ENCODE measurements around the gene FAM43B. TPM values are rescaled to one million over a fixed set of nuclear protein-coding genes. Genes with fewer than 3 reads are reported as not detected.
A peak's percentile ranks its signal among the peaks of the same experiment; 100 is the strongest.

FAM43B gene
- total RNA-seq, 6 donors from 2014 or later = 0.23 to 1.2 (median 0.30) TPM; not detected in 3

DNA sequence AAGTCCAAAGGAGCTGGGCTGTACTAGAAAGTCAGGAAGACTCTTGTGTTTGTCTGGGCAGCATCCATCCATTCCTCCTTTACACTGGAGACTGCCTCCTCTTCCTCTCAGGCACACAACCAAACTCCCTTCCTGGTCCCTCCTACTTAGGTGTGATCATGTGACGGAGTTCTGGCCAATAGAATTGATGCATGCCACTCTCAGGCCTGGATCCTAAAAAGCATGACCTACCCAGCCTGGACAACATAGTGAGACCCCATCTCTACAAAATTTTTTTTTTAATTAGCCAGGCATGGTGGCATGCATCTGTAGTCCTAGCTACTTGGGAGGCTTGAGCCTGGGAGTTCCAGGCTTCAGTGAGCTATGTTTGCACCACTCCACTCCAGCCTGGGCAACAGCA lies 8.6 kb downstream of the FAM43B start:
- H3K27me3 ChIP-seq = peaks cover 0 to 2% (median 0%) of the 10 kb centered on the region in 4 donors
- H3K4me1 ChIP-seq = no peaks in the 10 kb centered on the region
- H3K36me3 ChIP-seq = no peaks in the 10 kb centered on the region
- H3K4me3 ChIP-seq = no peak overlapping the region
- TF ChIP-seq EP300 (IDR thresholded peaks at IDR 0.05) (no peak), POLR2AphosphoS5 (IDR thresholded peaks at IDR 0.05) (no peak)
- H3K9me3 ChIP-seq = no peaks in the 10 kb centered on the region
- DNase-seq (no peak), ATAC-seq (ENCODE audit: low FRiP score in 2 of 2) (no peak)
- 17 to 67% methylated on average over 1 of the region's 1 CpG for WGBS, 2 donors
- no peak overlapping the region for H3K27ac ChIP-seq

GRCh38 chr1:20565234-20565633 lies 12.9 kb downstream of the FAM43B start:
- Histone ChIP-seq H3K36me3 (no peaks in the 10 kb centered on the region), H3K4me3 (no peak overlapping the region), H3K4me1 (no peaks in the 10 kb centered on the region), H3K27me3 (no peaks in the 10 kb centered on the region), H3K9me3 (no peaks in the 10 kb centered on the region), H3K27ac (no peak overlapping the region)
- ATAC-seq (ENCODE audit: low FRiP score in 2 of 2) (no peak), DNase-seq (no peak)
- TF ChIP-seq POLR2AphosphoS5 (IDR thresholded peaks at IDR 0.05) = no peak
- TF ChIP-seq EP300 (IDR thresholded peaks at IDR 0.05) = no peak
- TF ChIP-seq, protein P1, sequence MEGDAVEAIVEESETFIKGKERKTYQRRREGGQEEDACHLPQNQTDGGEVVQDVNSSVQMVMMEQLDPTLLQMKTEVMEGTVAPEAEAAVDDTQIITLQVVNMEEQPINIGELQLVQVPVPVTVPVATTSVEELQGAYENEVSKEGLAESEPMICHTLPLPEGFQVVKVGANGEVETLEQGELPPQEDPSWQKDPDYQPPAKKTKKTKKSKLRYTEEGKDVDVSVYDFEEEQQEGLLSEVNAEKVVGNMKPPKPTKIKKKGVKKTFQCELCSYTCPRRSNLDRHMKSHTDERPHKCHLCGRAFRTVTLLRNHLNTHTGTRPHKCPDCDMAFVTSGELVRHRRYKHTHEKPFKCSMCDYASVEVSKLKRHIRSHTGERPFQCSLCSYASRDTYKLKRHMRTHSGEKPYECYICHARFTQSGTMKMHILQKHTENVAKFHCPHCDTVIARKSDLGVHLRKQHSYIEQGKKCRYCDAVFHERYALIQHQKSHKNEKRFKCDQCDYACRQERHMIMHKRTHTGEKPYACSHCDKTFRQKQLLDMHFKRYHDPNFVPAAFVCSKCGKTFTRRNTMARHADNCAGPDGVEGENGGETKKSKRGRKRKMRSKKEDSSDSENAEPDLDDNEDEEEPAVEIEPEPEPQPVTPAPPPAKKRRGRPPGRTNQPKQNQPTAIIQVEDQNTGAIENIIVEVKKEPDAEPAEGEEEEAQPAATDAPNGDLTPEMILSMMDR (IDR thresholded peaks at IDR 0.05) = no peak
- WGBS, 2 donors = 62 to 64% methylated on average over 4 of the region's 4 CpGs

DNA sequence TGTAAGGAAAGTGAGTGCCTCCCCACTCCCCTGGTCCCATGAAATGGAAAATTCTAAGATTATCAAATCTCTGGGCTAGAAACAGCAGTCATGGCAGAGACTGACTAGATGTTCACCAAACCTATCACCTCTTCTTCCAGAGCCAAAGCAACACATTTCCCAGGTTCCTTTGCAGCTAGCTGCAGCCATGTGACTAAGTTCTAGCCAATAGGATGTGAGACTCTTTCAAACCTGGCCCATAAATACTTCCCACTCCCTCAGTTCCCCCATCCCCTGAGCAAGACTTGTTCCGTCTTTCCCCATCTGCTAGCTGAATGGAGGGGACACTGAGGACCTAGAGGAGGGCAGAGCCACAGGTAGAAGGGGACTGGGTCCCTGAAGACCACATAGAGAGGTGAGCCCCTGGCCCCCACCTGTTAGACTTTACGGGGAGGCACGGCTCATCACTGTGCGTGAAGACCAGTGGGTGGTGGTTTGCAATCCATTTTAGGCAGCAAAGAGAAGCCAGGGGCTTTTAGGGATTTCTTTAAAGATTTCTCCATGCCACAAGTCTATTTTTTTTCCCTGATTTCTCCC lies 17.2 kb downstream of the FAM43B start:
- peaks cover 0 to 10% (median 8%) of the 10 kb centered on the region in 4 donors for H3K9me3 ChIP-seq
- no peaks in the 10 kb centered on the region for H3K36me3 ChIP-seq
- WGBS, 2 donors = 84 to 90% methylated on average over 4 of the region's 4 CpGs
- H3K27ac ChIP-seq = no peak overlapping the region
- no peaks in the 10 kb centered on the region for H3K27me3 ChIP-seq
- no peak overlapping the region for H3K4me3 ChIP-seq
- peak in 1 of 2 donors; percentile 63 for ATAC-seq (ENCODE audit: low FRiP score in 2 of 2)
- DNase-seq = no peak
- TF ChIP-seq, protein P1 (IDR thresholded peaks at IDR 0.05) = no peak
- TF ChIP-seq POLR2A (IDR thresholded peaks at IDR 0.05) (no peak), POLR2AphosphoS5 (IDR thresholded peaks at IDR 0.05) (no peak), EP300 (IDR thresholded peaks at IDR 0.05) (no peak)
- no peaks in the 10 kb centered on the region for H3K4me1 ChIP-seq

- H3K36me3 ChIP-seq = no peaks in the 10 kb centered on the region
- H3K27me3 ChIP-seq = no peaks in the 10 kb centered on the region
- whole genome bisulfite sequencing, 2 donors = 80 to 90% methylated on average over 5 of the region's 5 CpGs
- H3K27ac ChIP-seq = no peak overlapping the region
- no peak overlapping the region for H3K4me3 ChIP-seq
- DNase-seq (no peak), ATAC-seq (ENCODE audit: low FRiP score in 2 of 2) (no peak)
- TF ChIP-seq, protein P1 (IDR thresholded peaks at IDR 0.05) = no peak
- TF ChIP-seq EP300 (IDR thresholded peaks at IDR 0.05) = no peak
- no peak for TF ChIP-seq POLR2AphosphoS5 (IDR thresholded peaks at IDR 0.05)
- TF ChIP-seq POLR2A (IDR thresholded peaks at IDR 0.05) = no peak
- peaks cover 0 to 4% (median 0%) of the 10 kb centered on the region in 4 donors for H3K4me1 ChIP-seq
- peaks cover 0 to 10% (median 8%) of the 10 kb centered on the region in 4 donors for H3K9me3 ChIP-seq
Measured at GRCh38 chr1:20571427-20571826, 19.1 kb downstream of the FAM43B start.

GRCh38 chr1:20573987-20574386 lies 21.6 kb downstream of the FAM43B start:
- no peak overlapping the region for H3K4me3 ChIP-seq
- H3K27me3 ChIP-seq = no peaks in the 10 kb centered on the region
- H3K9me3 ChIP-seq = peaks cover 0 to 10% (median 8%) of the 10 kb centered on the region in 4 donors
- H3K36me3 ChIP-seq = no peaks in the 10 kb centered on the region
- no peak overlapping the region for H3K27ac ChIP-seq
- TF ChIP-seq EP300 (IDR thresholded peaks at IDR 0.05) (no peak), POLR2AphosphoS5 (IDR thresholded peaks at IDR 0.05) (no peak), POLR2A (IDR thresholded peaks at IDR 0.05) (no peak)
- TF ChIP-seq, protein P1 (IDR thresholded peaks at IDR 0.05) = no peak
- 61 to 69% methylated on average over 1 of the region's 1 CpG for WGBS, 2 donors
- peaks cover 0 to 4% (median 0%) of the 10 kb centered on the region in 4 donors for H3K4me1 ChIP-seq
- DNase-seq (no peak), ATAC-seq (ENCODE audit: low FRiP score in 2 of 2) (no peak)

Measured in upper lobe of left lung (tissue), 6 donors.